Suprapubic skin (tissue), 4 donors: Measurements from ENCODE around the gene CALM1. TPM values are rescaled to one million over a fixed set of nuclear protein-coding genes. Genes with fewer than 3 reads are reported as not detected.

ENCODE experiments used
- DNase-seq, 2 donors: peaks; one replicate each; pipeline ENCODE4 v3.0.0-alpha.2; 2019; ENCODE audit warnings: low spot score in 2 of 2
- H3K27ac ChIP-seq: fragments of 200-600 bp; sonication (generic); one replicate; pipeline ENCODE4 v1.5.1; 2019
- H3K27me3 ChIP-seq: fragments of 200-600 bp; sonication (generic); one replicate; pipeline ENCODE4 v1.5.1; 2019
- H3K36me3 ChIP-seq: fragments of 200-600 bp; sonication (generic); one replicate; pipeline ENCODE4 v1.5.1; 2019
- H3K4me1 ChIP-seq: fragments of 200-600 bp; sonication (generic); one replicate; pipeline ENCODE4 v1.5.1; 2019
- H3K4me3 ChIP-seq: fragments of 200-600 bp; sonication (generic); one replicate; pipeline ENCODE4 v1.5.1; 2019; ENCODE audit warnings: mild to moderate bottlenecking
- H3K9me3 ChIP-seq: fragments of 200-600 bp; sonication (generic); one replicate; pipeline ENCODE4 v1.5.1; 2019
- CTCF ChIP-seq, 2 donors: fragments of 200-600 bp in 1 of 2; fragments of 450-650 bp in 1 of 2; sonication (generic) in 1 of 2; IDR thresholded peaks; one replicate each; pipeline ENCODE4 v1.5.1; 2016 to 2019; ENCODE audit warnings: antibody characterized with exemption in 2 of 2, mild to moderate bottlenecking in 1 of 2, moderate library complexity in 1 of 2
- EP300 ChIP-seq: sonication (generic); formaldehyde crosslinking; IDR thresholded peaks from one replicate; pipeline ENCODE4 v1.6.1; 2017; ENCODE audit warnings: antibody characterized with exemption
- POLR2A ChIP-seq, 2 donors: fragments of 450-650 bp; IDR thresholded peaks; one replicate each; pipeline ENCODE4 v1.6.1; 2017; ENCODE audit warnings: antibody characterized with exemption in 2 of 2, mild to moderate bottlenecking in 2 of 2, moderate library complexity in 2 of 2
- POLR2AphosphoS5 ChIP-seq, 3 donors: sonication (generic); formaldehyde crosslinking; IDR thresholded peaks; one replicate each; pipeline ENCODE4 v1.6.1; 2017; ENCODE audit warnings: antibody characterized with exemption in 3 of 3
- WGBS: methylation state at CpG from one replicate; pipeline ENCODE4 v1.1.5; 2018; 5-methylcytosine and 5-hydroxymethylcytosine counted together
- total RNA-seq, 4 donors: library from RNA; depleted of rRNA; stranded (reverse); fragments of >200 nt; gene quantifications; one replicate each; pipeline ENCODE4 v1.1.0, GENCODE V29; 2016

Gene CALM1
- total RNA-seq, 4 donors from 2014 or later = 258 to 369 (median 300) TPM

- Histone ChIP-seq H3K27ac (no peak overlapping the region), H3K9me3 (no peaks in the 10 kb centered on the region), H3K4me3 (no peak overlapping the region), H3K36me3 (no peaks in the 10 kb centered on the region), H3K27me3 (no peaks in the 10 kb centered on the region), H3K4me1 (peaks cover 10% of the 10 kb centered on the region)
- TF ChIP-seq POLR2AphosphoS5 (IDR thresholded peaks at IDR 0.05) (no peak), CTCF (IDR thresholded peaks at IDR 0.05) (no peak), EP300 (no peak), POLR2A (IDR thresholded peaks at IDR 0.05) (no peak)
- DNase-seq = no peak
- 96% methylated on average over 2 of the region's 2 CpGs for WGBS
Measured at GRCh38 chr14:90418053-90418452, 21.2 kb downstream of the CALM1 start.

- WGBS = 15% methylated on average over 12 of the region's 12 CpGs
- H3K4me3 ChIP-seq = no peak overlapping the region
- peaks cover 10% of the 10 kb centered on the region for H3K4me1 ChIP-seq
- TF ChIP-seq CTCF (IDR thresholded peaks at IDR 0.05) = no peak
- TF ChIP-seq POLR2AphosphoS5 (IDR thresholded peaks at IDR 0.05) = peak in 1 of 3 donors; percentile 19
- no peaks in the 10 kb centered on the region for H3K9me3 ChIP-seq
- no peaks in the 10 kb centered on the region for H3K36me3 ChIP-seq
- no peaks in the 10 kb centered on the region for H3K27me3 ChIP-seq
- H3K27ac ChIP-seq = no peak overlapping the region
- DNase-seq = peak in 1 of 2 donors; percentile 77
Measured at GRCh38 chr14:90419200-90419599, 22.4 kb downstream of the CALM1 start.

DNA sequence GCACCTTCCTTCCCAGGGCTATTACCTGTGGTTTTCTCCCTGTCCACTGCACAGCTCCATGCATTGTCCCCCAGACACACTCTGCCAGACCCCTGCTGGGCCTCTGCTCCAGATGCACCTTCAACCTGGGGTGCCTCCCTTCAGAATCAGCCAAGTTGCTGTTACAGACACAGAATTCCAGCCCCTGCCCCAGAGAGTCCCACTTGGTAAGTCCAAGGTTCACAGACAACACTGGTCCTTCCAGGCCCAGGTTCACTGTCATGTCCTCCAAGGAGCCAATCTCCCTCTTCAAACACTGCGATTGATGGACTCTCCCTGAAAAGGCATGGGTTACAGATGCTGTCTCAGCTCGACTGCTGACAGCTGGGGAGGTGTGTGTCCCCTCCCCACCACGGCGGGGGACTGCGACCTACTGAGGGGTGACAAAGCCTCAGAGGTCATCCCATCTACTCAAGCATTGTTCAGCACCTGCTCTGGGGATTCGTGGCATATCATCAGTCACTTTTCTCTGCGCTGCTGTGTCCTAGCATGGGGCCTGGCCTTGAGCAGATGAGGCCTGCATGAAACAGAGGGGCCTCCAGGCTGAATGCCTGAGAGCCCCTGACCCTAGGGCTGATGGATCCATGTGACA, 24.3 kb downstream of the CALM1 start:
- Histone ChIP-seq H3K4me1 (peaks cover 10% of the 10 kb centered on the region), H3K36me3 (no peaks in the 10 kb centered on the region), H3K9me3 (no peaks in the 10 kb centered on the region), H3K27ac (no peak overlapping the region), H3K4me3 (no peak overlapping the region), H3K27me3 (no peaks in the 10 kb centered on the region)
- 93% methylated on average over 3 of the region's 7 CpGs for WGBS
- no peak for DNase-seq
- TF ChIP-seq CTCF (IDR thresholded peaks at IDR 0.05) (no peak), EP300 (no peak), POLR2A (IDR thresholded peaks at IDR 0.05) (no peak), POLR2AphosphoS5 (IDR thresholded peaks at IDR 0.05) (no peak)

DNA sequence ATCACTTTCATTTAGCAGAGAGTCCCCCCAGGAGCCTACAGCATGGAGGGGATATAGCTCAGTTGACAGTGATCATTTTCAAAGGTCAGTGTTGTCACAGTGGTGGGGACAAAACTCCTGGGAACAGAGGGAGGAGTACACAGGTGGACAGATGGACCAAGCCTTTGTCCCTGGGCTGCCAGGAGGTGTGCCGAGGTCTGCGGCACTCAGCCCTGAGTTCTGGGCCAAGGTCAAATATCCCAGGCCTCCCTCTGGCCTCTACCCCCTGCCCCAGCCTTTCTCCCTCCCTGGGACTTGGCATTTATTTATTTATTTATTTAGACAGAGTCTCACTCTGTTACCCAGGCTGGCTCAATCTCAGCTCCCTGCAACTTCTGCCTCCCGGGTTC, 24.8 kb downstream of the CALM1 start:
- Histone ChIP-seq H3K4me1 (peaks cover 10% of the 10 kb centered on the region), H3K9me3 (no peaks in the 10 kb centered on the region), H3K27ac (no peak overlapping the region), H3K36me3 (no peaks in the 10 kb centered on the region), H3K27me3 (no peaks in the 10 kb centered on the region), H3K4me3 (no peak overlapping the region)
- 98% methylated on average over 3 of the region's 3 CpGs for WGBS
- no peak for DNase-seq
- TF ChIP-seq POLR2A (IDR thresholded peaks at IDR 0.05) (no peak), POLR2AphosphoS5 (IDR thresholded peaks at IDR 0.05) (no peak), CTCF (IDR thresholded peaks at IDR 0.05) (no peak), EP300 (no peak)

- whole genome bisulfite sequencing = 94% methylated on average over 12 of the region's 13 CpGs
- TF ChIP-seq POLR2A (IDR thresholded peaks at IDR 0.05) (no peak), POLR2AphosphoS5 (IDR thresholded peaks at IDR 0.05) (no peak), EP300 (no peak), CTCF (IDR thresholded peaks at IDR 0.05) (no peak)
- Histone ChIP-seq H3K9me3 (no peaks in the 10 kb centered on the region), H3K27me3 (no peaks in the 10 kb centered on the region), H3K4me3 (no peak overlapping the region), H3K36me3 (no peaks in the 10 kb centered on the region), H3K4me1 (peaks cover 10% of the 10 kb centered on the region), H3K27ac (no peak overlapping the region)
- DNase-seq = peak in 1 of 2 donors; percentile 50
Measured at GRCh38 chr14:90423166-90423565, 26.3 kb downstream of the CALM1 start.
